B cell (primary cell): ENCODE results near the gene TMC2. TPM values are rescaled to one million over a fixed set of nuclear protein-coding genes. Genes with fewer than 3 reads are reported as not detected.

ENCODE experiments used
- ATAC-seq: fragments of 200-7000 bp; cut with Tn5 transposase; one replicate; pipeline ENCODE4 v1.10.0; 2021; ENCODE audit warnings: low read depth, mild to moderate bottlenecking, moderate number of reproducible peaks, moderate library complexity
- CTCF ChIA-PET: fragments of 350-600 bp; sonication (Branson Sonifier 250); formaldehyde crosslinking; loops from one replicate; lab custom pipeline; 2021; ENCODE audit warnings: antibody characterized with exemption, inconsistent platforms; lab: Charles Lee
- POLR2A ChIA-PET: fragments of 350-600 bp; sonication (Branson Sonifier 250); formaldehyde crosslinking; loops from one replicate; lab custom pipeline; 2021; ENCODE audit warnings: antibody characterized with exemption; lab: Charles Lee
- DNase-seq: peaks from one replicate; pipeline ENCODE4 v3.0.0; 2013
- H2AFZ ChIP-seq: 2 replicates; pipeline ENCODE4 v1.6.1; 2012; ENCODE audit warnings: mild to moderate bottlenecking, low read depth, low read length; ENCODE audit not compliant: insufficient read depth, poor library complexity, severe bottlenecking
- H3K27ac ChIP-seq, 2 donors: 1 replicate in 1 of 2; 2 replicates in 1 of 2; pipeline ENCODE4 v1.5.1; 2012 to 2013; ENCODE audit warnings: low read length in 2 of 2, mild to moderate bottlenecking in 2 of 2, moderate library complexity in 1 of 2
- H3K27me3 ChIP-seq, 4 experiments: fragments of 200-600 bp in 1 of 4; sonication (generic) in 1 of 4; replicated peaks in 1 of 4; 1 replicate in 2 of 4; 2 replicates in 2 of 4; pipeline versions ENCODE4 v1.6.1 to v1.7.0; 2013 to 2016; ENCODE audit warnings: low read length in 3 of 4, mild to moderate bottlenecking in 2 of 4, mixed read lengths in 1 of 4, moderate library complexity in 1 of 4; ENCODE audit not compliant: insufficient read depth in 4 of 4, control insufficient read depth in 3 of 4; ENCODE audit errors: control extremely low read depth in 1 of 4
- H3K36me3 ChIP-seq, 2 experiments: replicated peaks in 1 of 2; 1 replicate in 1 of 2; 2 replicates in 1 of 2; pipeline versions ENCODE4 v1.6.1 to v1.7.1; 2013; ENCODE audit warnings: low read length in 1 of 2; ENCODE audit not compliant: insufficient read depth in 2 of 2, control insufficient read depth in 1 of 2; ENCODE audit errors: control extremely low read depth in 1 of 2, extremely low read depth in 1 of 2
- H3K4me1 ChIP-seq, 2 donors: fragments of 200-600 bp in 1 of 2; sonication (generic) in 1 of 2; 1 replicate in 1 of 2; 2 replicates in 1 of 2; pipeline versions ENCODE4 v1.5.1 to v1.6.1; 2013 to 2017; ENCODE audit warnings: low read length in 2 of 2; ENCODE audit not compliant: control insufficient read depth in 2 of 2, insufficient read depth in 2 of 2
- H3K4me2 ChIP-seq: replicated peaks from 2 replicates; pipeline ENCODE3; 2012; ENCODE audit warnings: mild to moderate bottlenecking, low read depth, low read length; ENCODE audit not compliant: poor library complexity, severe bottlenecking
- H3K4me3 ChIP-seq, 5 experiments: fragments of 200-600 bp in 1 of 5; sonication (generic) in 1 of 5; 1 replicate in 3 of 5; 2 replicates in 2 of 5; pipeline versions ENCODE4 v1.5.1 to v1.7.0; 2011 to 2016; ENCODE audit warnings: low read length in 4 of 5, mild to moderate bottlenecking in 4 of 5, low read depth in 2 of 5, control low read depth in 1 of 5, moderate library complexity in 1 of 5; ENCODE audit not compliant: insufficient read depth in 1 of 5; ENCODE audit errors: control extremely low read depth in 1 of 5, extremely low read depth in 1 of 5
- H3K79me2 ChIP-seq: fragments of 200-600 bp; sonication (generic); one replicate; pipeline ENCODE4 v1.6.0; 2016; ENCODE audit warnings: low read length; ENCODE audit not compliant: control insufficient read depth, insufficient read depth
- H3K9ac ChIP-seq: fragments of 200-600 bp; sonication (generic); 2 replicates; pipeline ENCODE4 v1.6.1; 2017; ENCODE audit warnings: mild to moderate bottlenecking, low read length, moderate library complexity
- H3K9me3 ChIP-seq, 3 donors: one replicate each; pipeline versions ENCODE4 v1.6.1 to v1.7.1; 2013; ENCODE audit warnings: low read length in 2 of 3; ENCODE audit not compliant: control insufficient read depth in 2 of 3, insufficient read depth in 1 of 3; ENCODE audit errors: control extremely low read depth in 1 of 3
- H4K20me1 ChIP-seq: 2 replicates; pipeline ENCODE4 v1.6.0; 2012; ENCODE audit warnings: mild to moderate bottlenecking, low read length; ENCODE audit not compliant: insufficient read depth, control insufficient read depth, poor library complexity, severe bottlenecking
- H3K27ac Mint-ChIP-seq: one replicate; pipeline ENCODE4 v1.8.0; 2021; ENCODE audit warnings: mixed read lengths
- H3K27me3 Mint-ChIP-seq: one replicate; pipeline ENCODE4 v1.8.0; 2021; ENCODE audit warnings: mixed read lengths
- H3K4me1 Mint-ChIP-seq: one replicate; pipeline ENCODE4 v1.8.0; 2021; ENCODE audit warnings: mixed read lengths
- H3K4me3 Mint-ChIP-seq: one replicate; pipeline ENCODE4 v1.8.0; 2021; ENCODE audit warnings: mixed read lengths
- H3K9me3 Mint-ChIP-seq: one replicate; pipeline ENCODE4 v1.8.0; 2022; ENCODE audit warnings: mixed read lengths; ENCODE audit not compliant: insufficient read depth
- EZH2 ChIP-seq: IDR thresholded peaks from 2 replicates; pipeline ENCODE4 v1.6.1; 2012; ENCODE audit warnings: borderline replicate concordance, low read depth, mild to moderate bottlenecking, moderate library complexity, low read length; ENCODE audit not compliant: insufficient read depth, poor library complexity, severe bottlenecking
- WGBS: methylation state at CpG from one replicate; pipeline ENCODE4 v1.1.5; 2013; ENCODE audit warnings: missing lambda C conversion rate; ENCODE audit not compliant: insufficient coverage; 5-methylcytosine and 5-hydroxymethylcytosine counted together
- intact Hi-C: fragments of 100-400 bp; cut with micrococcal nuclease; formaldehyde crosslinking; loops from one replicate; pipeline ENCODE4 v1.10.0; 2022
- polyA plus RNA-seq: library from polyadenylated mRNA; depleted of rRNA; stranded (reverse); fragments of >200 nt; gene quantifications from 2 replicates; pipeline ENCODE4 v1.2.3, GENCODE V29; 2012
- total RNA-seq, 2 donors: library from RNA; stranded (reverse); fragments of 120-200 nt in 1 of 2; gene quantifications; 1 replicate in 1 of 2; 2 replicates in 1 of 2; pipeline versions ENCODE4 v1.2.3 to v1.2.4, GENCODE V29; 2013 to 2022
- TF ChIP-seq, protein P1 (sequence below): fragments of 200-600 bp; IDR thresholded peaks from one replicate; pipeline ENCODE4 v1.8.0; 2022; ENCODE audit warnings: antibody characterized with exemption, mild to moderate bottlenecking

TMC2 gene
- total and polyA plus RNA-seq, 2 donors (not counting 1 experiment from before 2014, with no cell fraction given) = not detected

DNA sequence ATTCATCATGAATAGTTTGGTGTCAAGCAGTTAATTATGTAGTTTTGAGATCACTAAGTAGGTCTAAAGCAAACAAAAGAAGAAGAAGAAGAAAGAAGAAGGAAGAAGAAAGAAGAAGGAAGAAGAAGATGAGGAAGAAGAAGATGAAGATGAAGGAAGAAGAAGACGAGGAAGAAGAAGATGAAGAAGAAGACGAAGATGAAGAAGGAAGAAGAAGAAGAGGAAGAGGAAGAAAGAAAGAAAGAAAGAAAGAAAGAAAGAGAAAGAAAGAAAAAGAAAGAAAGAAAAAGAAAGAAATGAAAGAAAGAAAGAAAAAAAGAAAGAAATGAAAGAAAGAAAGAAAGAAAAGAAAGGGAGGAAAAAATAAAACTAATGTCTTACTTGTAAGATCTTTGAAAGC is 9.2 kb downstream of the TMC2 start:
- ATAC-seq = no peak

GRCh38 chr20:2557873-2558580 is 21.7 kb downstream of the TMC2 start:
- H4K20me1 ChIP-seq = no peaks in the 10 kb centered on the region
- Mint-ChIP-seq H3K27me3 (peaks cover 53% of the 10 kb centered on the region), H3K27ac (no peak overlapping the region), H3K4me1 (no peaks in the 10 kb centered on the region), H3K4me3 (no peak overlapping the region), H3K9me3 (no peaks in the 10 kb centered on the region)
- no peak for ATAC-seq
- no peak for DNase-seq
- no peaks in the 10 kb centered on the region for H3K79me2 ChIP-seq
- peaks cover 0 to 9% of the 10 kb centered on the region in 2 donors for H3K4me1 ChIP-seq
- intact Hi-C loops = no loop called here
- CTCF ChIA-PET = no interaction called here
- peak overlapping the region; percentile 38 for H2AFZ ChIP-seq
- peaks cover 0 to 9% (median 0%) of the 10 kb centered on the region in 3 donors for H3K9me3 ChIP-seq
- H3K4me2 ChIP-seq = no peak overlapping the region
- no peak overlapping the region for H3K9ac ChIP-seq
- 33% methylated on average over 20 of the region's 22 CpGs for WGBS
- H3K27ac ChIP-seq = no peak overlapping the region
- peaks cover 0 to 34% (median 24%) of the 10 kb centered on the region in 4 experiments for H3K27me3 ChIP-seq
- no peak overlapping the region for H3K4me3 ChIP-seq
- POLR2A ChIA-PET = no interaction called here
- TF ChIP-seq EZH2 = no peak
- TF ChIP-seq, protein P1, sequence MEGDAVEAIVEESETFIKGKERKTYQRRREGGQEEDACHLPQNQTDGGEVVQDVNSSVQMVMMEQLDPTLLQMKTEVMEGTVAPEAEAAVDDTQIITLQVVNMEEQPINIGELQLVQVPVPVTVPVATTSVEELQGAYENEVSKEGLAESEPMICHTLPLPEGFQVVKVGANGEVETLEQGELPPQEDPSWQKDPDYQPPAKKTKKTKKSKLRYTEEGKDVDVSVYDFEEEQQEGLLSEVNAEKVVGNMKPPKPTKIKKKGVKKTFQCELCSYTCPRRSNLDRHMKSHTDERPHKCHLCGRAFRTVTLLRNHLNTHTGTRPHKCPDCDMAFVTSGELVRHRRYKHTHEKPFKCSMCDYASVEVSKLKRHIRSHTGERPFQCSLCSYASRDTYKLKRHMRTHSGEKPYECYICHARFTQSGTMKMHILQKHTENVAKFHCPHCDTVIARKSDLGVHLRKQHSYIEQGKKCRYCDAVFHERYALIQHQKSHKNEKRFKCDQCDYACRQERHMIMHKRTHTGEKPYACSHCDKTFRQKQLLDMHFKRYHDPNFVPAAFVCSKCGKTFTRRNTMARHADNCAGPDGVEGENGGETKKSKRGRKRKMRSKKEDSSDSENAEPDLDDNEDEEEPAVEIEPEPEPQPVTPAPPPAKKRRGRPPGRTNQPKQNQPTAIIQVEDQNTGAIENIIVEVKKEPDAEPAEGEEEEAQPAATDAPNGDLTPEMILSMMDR = no peak
- H3K36me3 ChIP-seq = no peaks in the 10 kb centered on the region

More for the DNA sequence above, 9.2 kb downstream of the TMC2 start:
- H3K27ac ChIP-seq = no peak overlapping the region
- H3K4me1 Mint-ChIP-seq = no peaks in the 10 kb centered on the region
- H3K9me3 ChIP-seq = peaks cover 0 to 1% (median 0%) of the 10 kb centered on the region in 3 donors
- no peaks in the 10 kb centered on the region for H3K4me1 ChIP-seq
- ChIA-PET CTCF (no interaction called here), POLR2A (no interaction called here)
- no peak overlapping the region for H2AFZ ChIP-seq
- H3K4me3 ChIP-seq = no peak overlapping the region
- 52% methylated on average over 2 of the region's 2 CpGs for WGBS
- H3K27me3 Mint-ChIP-seq = peaks cover 41% of the 10 kb centered on the region
- H3K27ac Mint-ChIP-seq = no peak overlapping the region
- TF ChIP-seq, protein P1 = peak; percentile 31
- TF ChIP-seq EZH2 = no peak
- intact Hi-C loops = no loop called here
- no peaks in the 10 kb centered on the region for H3K36me3 ChIP-seq
- no peak for DNase-seq
- no peaks in the 10 kb centered on the region for H4K20me1 ChIP-seq
- no peak overlapping the region for H3K4me2 ChIP-seq
- no peaks in the 10 kb centered on the region for H3K79me2 ChIP-seq
- H3K9me3 Mint-ChIP-seq = no peaks in the 10 kb centered on the region
- no peak overlapping the region for H3K9ac ChIP-seq
- H3K27me3 ChIP-seq = peaks cover 0 to 6% (median 0%) of the 10 kb centered on the region in 4 experiments
- H3K4me3 Mint-ChIP-seq = no peak overlapping the region
